Measurements from ENCODE around the gene PAK5.

Gene PAK5

DNA sequence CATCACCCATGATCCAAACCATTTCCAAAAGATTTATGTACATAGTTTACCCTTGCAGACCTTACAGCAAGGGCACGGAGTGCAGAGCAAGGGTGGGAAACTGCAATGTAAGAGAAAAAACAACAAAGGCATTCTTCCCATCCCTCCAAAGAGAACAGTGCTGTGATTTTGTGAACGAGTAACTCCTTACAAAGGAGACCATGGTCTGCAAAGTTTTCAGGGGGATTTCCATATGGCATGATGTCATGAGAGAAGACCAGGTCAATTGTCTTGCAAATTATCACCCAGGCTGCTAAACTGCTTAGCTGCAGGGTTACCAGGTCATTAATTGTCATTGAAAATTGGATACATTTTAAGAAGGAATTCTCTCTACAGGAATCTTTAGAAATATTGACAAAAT is 266.2 kb downstream of the PAK5 start:
- DNase-seq (ENCODE audit: low spot score), result no peak
- no peak overlapping the region for H3K27ac ChIP-seq
- H3K4me3 ChIP-seq, result no peak overlapping the region
- no peak for TF ChIP-seq CTCF (IDR thresholded peaks at IDR 0.05)

GRCh38 chr20:9571783-9572182 is 267.1 kb downstream of the PAK5 start:
- DNase-seq (ENCODE audit: low spot score), result no peak
- Histone ChIP-seq H3K27ac (no peak overlapping the region), H3K4me3 (no peak overlapping the region)
- no peak for TF ChIP-seq CTCF (IDR thresholded peaks at IDR 0.05)

DNA sequence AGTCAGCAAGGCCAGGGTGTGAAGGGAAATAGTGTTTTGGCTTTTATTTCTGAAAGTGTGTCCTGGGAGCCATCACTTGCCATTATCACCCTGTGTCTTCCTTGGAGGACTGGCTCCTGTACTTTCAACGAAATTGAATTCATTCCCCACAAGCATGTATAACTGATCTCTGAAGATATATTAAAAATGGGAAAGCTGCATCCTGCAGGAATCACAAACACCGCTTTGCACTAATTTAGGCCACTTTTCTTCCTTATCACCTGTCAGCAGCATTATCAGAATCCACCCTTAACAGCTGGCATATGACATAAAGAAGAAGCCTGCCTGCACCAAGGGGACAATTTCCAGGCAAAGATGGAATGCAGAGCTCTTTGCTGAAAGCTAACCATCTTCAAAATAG is 268.3 kb downstream of the PAK5 start:
- Histone ChIP-seq H3K4me3 (no peak overlapping the region), H3K27ac (no peak overlapping the region)
- no peak for TF ChIP-seq CTCF (IDR thresholded peaks at IDR 0.05)
- DNase-seq (ENCODE audit: low spot score), result no peak

DNA sequence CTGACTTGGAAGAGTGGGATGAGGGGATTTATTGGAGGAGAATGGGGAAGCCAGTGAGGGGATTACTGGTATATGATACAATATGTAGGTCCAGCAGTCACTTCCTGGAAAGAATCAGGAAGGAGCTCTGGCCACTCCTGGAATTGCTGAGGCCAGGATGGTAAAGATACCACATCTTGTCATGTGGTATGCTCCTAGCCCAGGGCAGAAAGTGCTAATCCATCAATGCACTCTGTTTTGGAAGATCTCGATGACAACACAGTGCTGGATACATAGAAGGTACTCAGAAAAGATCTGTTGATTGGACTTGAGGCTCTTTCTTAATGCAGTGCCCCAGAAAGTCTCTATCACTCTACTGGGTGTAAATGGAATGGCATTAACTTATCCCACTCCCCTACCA is 271.9 kb downstream of the PAK5 start:
- Histone ChIP-seq H3K27ac (no peak overlapping the region), H3K4me3 (no peak overlapping the region)
- no peak for TF ChIP-seq CTCF (IDR thresholded peaks at IDR 0.05)
- no peak for DNase-seq (ENCODE audit: low spot score)

- no peak overlapping the region for H3K4me3 ChIP-seq
- TF ChIP-seq CTCF (IDR thresholded peaks at IDR 0.05), result no peak
- no peak for DNase-seq (ENCODE audit: low spot score)
- H3K27ac ChIP-seq, result no peak overlapping the region
Observed at GRCh38 chr20:9565910-9566550, 272.8 kb downstream of the PAK5 start.

DNA sequence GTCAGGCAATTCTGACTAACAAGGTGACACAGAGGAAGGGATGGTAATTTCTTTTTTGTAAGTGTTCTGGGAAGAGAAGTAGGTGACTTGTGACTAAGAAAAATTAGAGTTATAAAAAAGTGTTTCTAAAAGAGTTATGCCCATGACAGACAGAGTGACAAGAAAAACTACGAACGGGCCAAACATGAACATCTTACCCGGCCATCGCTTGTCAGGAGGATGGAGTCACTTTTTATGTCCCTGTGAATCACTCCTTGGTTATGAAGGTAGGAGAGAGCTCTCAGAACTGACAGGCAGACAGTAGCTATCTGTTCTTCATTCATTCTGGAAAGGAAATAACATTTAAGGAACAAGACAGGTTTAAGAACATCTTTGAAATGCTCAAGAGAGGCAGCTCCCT is 281.5 kb downstream of the PAK5 start:
- no peak for TF ChIP-seq CTCF (IDR thresholded peaks at IDR 0.05)
- Histone ChIP-seq H3K27ac (no peak overlapping the region), H3K4me3 (no peak overlapping the region)
- DNase-seq (ENCODE audit: low spot score), result no peak

DNA sequence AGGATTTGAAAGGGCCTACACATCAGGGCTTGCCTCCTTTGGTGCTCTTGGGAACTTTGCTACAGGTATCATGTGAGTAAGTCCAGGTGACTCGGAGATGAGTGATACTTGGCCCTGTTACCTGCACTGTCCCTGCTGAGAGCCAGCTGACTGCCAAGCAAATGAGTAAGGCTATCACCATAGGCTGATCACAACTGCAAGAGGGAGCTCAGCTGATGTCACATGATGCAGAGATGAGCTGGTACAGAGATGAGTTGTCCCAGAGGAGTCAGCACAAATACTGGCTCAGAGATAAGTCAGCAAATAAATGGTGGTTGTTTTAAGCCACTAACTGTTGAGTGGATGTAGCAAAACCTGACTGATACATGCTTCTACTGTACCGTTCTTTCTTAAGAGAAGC is 283.1 kb downstream of the PAK5 start:
- DNase-seq (ENCODE audit: low spot score), result no peak
- Histone ChIP-seq H3K27ac (no peak overlapping the region), H3K4me3 (no peak overlapping the region)
- TF ChIP-seq CTCF (IDR thresholded peaks at IDR 0.05), result no peak
